MM.1S (cell line): Measurements from ENCODE around the gene KRTAP4-11.

Experiments used
- CTCF ChIP-seq: fragments of 300-600 bp; sonication (generic); IDR thresholded peaks from 2 replicates; pipeline ENCODE4 v1.5.1; 2016; ENCODE audit warnings: antibody characterized with exemption, low read length, mixed read lengths
- EZH2phosphoT487 ChIP-seq: fragments of 300-600 bp; sonication (generic); IDR thresholded peaks from 2 replicates; pipeline ENCODE4 v1.6.1; 2018; ENCODE audit warnings: antibody characterized with exemption, low read length

- no peak for TF ChIP-seq CTCF
- no peak for TF ChIP-seq EZH2phosphoT487
These were observed 33.4 kb upstream of the KRTAP4-11 start for GRCh38 chr17:41151525-41151924.
